Kasumi-1 (cell line): ENCODE results near the gene NME7.
"Not testable (repeated sequence)": the region's sequence is repeated elsewhere in the genome, so short reads cannot be mapped to it uniquely, and the experiment has no call there.

ENCODE experiments used
- DNase-seq, 2 experiments: peaks; one replicate each; lab custom pipeline; 2025; lab: John Stamatoyannopoulos, UW

Gene NME7

GRCh38 chr1:169217636-169218035 is 150.0 kb downstream of the NME7 start:
- DNase-seq: peak; percentile 77 to 78

GRCh38 chr1:169214598-169214997 is 153.0 kb downstream of the NME7 start:
- DNase-seq: no peak

GRCh38 chr1:169212088-169212487 is 155.5 kb downstream of the NME7 start:
- no peak for DNase-seq

DNA sequence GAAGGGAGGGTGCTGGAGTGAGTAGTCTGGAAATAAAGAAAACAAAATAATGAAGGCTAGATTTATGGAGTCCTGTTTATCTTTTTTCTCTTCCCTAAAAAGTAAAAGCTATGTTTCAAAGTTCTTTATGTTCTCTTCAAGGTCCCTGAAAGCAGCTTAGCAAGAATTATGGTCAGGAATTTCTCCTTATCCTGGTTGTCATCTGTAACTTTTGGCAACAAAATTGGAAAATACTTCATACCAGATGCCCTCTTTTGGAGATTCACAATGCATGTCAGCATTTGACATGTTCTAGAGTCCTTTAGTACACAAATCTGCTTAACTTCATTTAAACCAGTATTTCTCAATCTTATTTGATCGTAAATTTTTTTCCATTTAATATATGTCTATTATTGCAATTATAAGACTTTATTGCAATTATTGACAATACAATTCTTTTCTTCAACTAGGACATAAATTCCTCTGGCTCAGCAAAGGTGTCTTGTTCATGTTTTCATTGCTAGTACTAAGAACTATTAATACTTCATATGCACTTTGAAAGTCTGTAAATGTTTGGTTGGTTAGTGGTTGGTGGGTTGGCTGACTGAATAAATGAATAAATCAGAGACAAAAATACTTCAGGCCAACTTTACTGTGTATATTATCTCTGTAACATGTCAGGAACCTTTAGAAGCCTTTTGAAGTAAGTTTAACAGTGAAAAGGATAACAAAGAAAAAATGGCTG is 159.6 kb downstream of the NME7 start:
- DNase-seq: no peak

- no peak for DNase-seq
Measured at GRCh38 chr1:169204157-169204556, 163.4 kb downstream of the NME7 start.

DNA sequence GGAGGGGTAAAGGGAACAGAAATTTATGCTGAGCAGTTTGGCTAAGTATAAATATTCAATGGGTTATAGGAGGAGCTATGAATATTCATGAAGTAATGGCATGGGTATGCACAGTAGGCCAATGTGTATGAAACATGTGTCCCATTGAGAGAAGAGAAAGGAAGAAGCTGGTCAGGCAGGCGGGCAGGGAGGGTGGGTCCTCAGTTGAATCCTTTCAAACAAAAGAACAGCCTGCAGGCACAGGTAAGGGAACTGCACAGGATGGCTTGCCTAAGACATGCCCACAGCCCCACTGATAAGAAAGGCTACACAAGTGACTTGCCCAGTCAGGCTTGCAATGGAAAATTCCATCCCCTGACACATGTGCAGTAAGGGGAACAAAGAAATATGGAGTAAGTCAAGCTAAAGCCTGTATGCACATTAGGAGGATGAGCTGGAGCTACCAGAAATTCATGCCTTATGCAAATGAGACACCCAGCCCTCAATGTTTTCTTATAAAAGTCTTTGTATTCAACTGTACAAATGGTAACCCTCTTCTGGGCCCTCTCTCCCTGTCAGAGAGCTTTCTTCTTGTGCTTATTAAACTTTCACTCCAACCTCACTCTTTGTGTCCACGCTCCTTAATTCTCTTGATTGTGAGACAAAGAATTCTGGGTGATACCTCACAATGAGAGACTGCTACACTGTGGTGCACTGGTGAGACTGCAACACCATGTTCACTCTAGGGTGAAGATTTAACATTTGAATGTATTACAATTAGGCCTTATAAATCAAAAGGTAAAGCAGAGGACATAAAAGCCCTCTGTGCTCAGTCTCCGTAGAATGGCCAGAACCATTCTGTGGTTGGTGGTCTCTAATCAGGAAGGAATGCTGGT is 164.6 kb downstream of the NME7 start:
- DNase-seq: no peak

DNA sequence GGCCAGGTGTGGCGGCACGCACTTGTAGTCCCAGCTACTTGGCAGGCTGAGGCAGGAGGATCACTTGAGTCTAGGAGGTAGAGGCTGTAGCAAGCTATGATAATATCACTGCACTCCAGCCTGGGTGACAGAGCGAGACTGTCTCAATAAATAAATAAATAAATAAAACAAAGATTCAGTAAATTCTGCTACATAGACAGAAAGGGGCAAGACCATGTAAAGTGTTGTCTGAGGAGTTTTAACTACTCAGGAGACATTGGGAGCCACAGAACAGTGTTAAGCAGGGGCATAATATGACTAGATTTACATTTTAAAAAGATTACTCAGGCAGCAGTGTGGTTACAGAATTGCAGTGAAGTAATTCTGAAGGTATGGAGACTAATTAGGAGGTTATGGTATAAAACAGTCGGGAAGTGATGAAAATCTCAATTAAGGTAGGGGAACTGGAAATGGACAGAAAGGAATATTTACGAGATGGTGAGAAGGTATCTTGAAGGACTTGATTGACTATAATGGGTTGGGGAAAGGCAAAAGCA is 166.4 kb downstream of the NME7 start:
- no peak for DNase-seq

DNA sequence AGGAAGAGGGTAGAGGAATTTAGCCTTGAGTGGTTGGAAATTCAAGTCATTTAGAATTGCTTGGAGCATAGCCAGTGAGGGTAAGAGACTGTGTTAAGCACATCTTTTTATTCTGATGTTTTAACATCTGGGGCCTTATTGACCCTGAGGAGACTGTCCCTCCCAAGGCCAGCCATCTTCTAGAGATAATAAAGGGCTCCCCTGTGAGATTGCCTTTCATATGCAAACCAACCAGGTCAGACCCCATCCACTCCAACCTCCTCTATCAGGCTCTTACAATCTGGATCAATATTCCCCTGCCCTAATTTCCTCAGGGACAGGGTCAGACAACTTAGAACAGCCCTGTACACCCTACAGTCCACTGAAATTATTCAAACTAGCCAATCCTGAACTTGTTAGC is 167.3 kb downstream of the NME7 start:
- no peak for DNase-seq

GRCh38 chr1:169196581-169196980 is 171.0 kb downstream of the NME7 start:
- no peak for DNase-seq

GRCh38 chr1:169196161-169196560 is 171.4 kb downstream of the NME7 start:
- no peak for DNase-seq

DNA sequence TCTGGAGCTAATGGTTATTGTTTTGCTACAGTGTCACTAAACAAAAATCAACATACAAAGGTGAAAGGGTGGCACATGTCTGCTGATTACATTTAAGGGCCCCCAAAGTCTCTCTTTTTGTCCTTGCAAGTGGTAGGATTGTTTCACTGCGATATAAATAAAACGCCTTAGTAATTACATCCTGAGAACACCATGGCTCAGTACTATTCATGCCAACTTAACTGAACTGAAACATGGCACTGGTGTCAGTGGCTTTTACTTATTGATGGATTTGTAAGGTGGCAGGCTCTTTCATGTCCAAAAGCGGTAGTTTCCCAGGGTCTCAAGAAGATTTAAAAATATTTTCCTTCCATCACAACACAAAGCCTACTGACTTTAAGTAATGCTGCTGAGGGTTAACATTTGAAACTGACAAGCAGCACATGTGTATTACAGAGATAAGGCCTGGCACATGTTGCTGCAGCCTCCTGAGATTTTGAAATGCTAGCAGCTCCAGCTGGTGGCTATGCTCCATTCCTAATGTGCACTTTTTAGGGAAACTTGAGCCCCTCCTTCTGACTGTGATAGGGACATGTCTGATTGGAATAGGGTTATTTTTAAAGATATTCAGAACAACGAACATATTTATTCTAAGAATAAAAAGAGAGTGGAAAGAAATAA is 174.3 kb downstream of the NME7 start:
- DNase-seq: no peak

DNA sequence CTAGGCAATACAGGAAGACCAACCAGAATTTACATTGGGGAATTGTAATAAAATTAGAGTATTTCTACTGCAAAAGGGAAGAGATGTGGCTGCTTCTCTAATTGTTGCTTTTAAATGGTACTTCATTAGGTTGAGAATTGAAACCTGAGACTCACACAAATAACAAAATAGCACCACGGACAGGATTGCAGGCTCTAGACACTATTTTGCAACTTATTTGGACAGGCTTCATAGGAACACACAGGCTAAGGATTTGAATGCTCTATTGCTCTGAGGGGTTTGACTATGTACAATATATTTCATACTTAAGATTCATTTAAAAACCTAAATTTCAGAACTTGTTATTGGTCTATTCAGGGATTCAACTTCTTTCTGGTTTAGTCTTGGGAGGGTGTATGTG is 181.5 kb downstream of the NME7 start:
- no peak for DNase-seq

DNA sequence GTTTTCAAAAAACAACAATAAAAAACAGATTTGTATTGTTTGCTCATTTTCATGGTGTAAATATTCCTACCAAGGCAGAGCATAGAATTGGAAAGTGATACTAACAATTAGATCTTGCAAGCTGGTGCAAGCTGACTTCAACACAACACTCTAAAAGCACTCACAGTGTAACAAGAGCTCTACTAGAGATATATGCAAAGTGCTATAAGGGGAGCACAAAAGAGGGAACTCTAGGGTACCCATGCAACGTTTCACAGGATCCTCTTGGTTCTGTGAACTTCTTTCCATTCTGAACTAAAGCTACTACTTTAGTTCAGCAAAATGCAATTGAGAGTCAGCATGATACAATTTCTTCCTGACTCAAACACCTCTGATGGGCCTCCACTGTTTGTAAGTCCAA is 182.8 kb downstream of the NME7 start:
- DNase-seq: no peak

DNA sequence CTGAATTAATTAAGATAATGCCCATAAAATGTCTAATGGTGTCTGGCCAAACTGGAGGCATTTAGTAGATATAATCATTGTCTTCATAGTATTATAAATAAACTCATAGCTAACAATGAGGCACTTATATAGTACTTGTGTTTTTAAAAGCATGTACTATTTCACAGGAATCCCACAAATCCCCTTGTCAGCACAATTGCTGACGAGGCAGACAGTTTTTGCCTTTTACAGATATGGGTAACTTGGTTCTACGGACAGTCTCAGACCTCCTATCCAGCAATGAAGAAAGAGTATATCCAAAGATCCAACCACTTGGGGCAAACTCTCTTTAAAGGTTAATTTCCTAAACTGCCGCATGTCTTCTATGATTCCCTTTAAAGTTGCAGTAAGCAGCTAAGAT is 187.4 kb downstream of the NME7 start:
- DNase-seq: no peak

DNA sequence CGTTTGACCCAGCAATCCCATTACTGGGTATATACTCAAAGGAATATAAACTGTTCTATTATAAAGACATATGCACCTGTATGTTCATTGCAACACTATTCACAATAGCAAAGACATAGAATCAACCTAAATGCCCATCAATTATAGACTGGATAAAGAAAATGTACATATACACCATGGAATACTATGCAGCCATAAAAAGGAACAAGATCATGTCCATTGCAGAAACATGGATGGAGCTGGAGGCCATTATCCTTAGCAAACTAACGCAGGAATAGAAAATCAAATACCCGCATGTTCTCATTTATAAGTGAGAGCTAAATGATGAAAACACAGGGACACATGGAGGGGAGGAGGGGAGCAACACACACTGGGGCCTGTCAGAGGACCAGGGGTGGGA is 188.2 kb downstream of the NME7 start:
- DNase-seq: not testable (repeated sequence)

- no peak for DNase-seq
Measured at GRCh38 chr1:169175461-169175860, 192.1 kb downstream of the NME7 start.

- DNase-seq: no peak
Measured at GRCh38 chr1:169163059-169163458, 204.5 kb downstream of the NME7 start.

GRCh38 chr1:169161496-169162194 is 206.0 kb downstream of the NME7 start:
- peak in 1 of 2 experiments; percentile 1 for DNase-seq

- no peak for DNase-seq
Measured at GRCh38 chr1:169160845-169161495, 206.6 kb downstream of the NME7 start.

GRCh38 chr1:169156580-169156979 is 211.0 kb downstream of the NME7 start:
- DNase-seq: no peak

DNA sequence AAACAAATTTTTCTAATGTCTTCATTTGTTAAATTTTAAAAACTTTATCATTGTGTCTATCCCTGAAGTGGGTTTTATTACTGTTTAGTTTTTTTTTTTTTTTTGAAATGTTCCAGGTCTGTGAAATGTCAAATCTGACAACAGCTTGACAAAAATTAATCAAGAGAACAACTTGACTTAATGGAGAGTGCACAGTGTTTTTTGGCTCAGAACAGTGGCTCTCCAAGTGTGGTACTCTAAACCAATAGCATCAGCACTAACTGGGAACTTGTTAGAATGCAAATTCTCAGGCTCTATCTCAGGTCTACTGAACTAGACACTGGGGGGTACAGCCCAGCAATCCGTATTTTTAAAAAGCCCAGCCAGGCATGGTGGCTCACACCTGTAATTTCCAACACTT is 211.9 kb downstream of the NME7 start:
- DNase-seq: no peak
